ENCODE measurements around the gene DOK7. TPM values are rescaled to one million over a fixed set of nuclear protein-coding genes. Genes with fewer than 3 reads are reported as not detected.

Gene DOK7
- total and polyA plus RNA-seq, 7 experiments from 2014 or later, result not detected

- Histone ChIP-seq H3K4me1 (ENCODE audit: control insufficient read depth in 2 of 2, insufficient read depth in 2 of 2, low read length in 2 of 2) (no peaks in the 10 kb centered on the region), H3K4me3 (ENCODE audit: low read length) (no peak overlapping the region), H3K27ac (ENCODE audit: low read depth, low read length) (no peak overlapping the region), H3K27me3 (ENCODE audit: control insufficient read depth in 2 of 2, insufficient read depth in 2 of 2, low read length in 2 of 2) (no peaks in the 10 kb centered on the region), H3K36me3 (ENCODE audit: control insufficient read depth in 2 of 3, insufficient read depth in 3 of 3, low read length in 3 of 3) (peaks cover 0 to 35% (median 0%) of the 10 kb centered on the region in 3 experiments), H3K9me3 (ENCODE audit: control insufficient read depth in 2 of 3, low read length in 3 of 3) (no peaks in the 10 kb centered on the region)
- peaks cover 4 to 11% (median 5%) of the 10 kb centered on the region in 5 donors for H3K36me3 Mint-ChIP-seq
- no peak for ATAC-seq
- DNase-seq, result no peak
- peaks cover 0 to 7% (median 5%) of the 10 kb centered on the region in 7 donors for H3K4me1 Mint-ChIP-seq
- peaks cover 0 to 5% (median 0%) of the 10 kb centered on the region in 5 donors for H3K27me3 Mint-ChIP-seq
- ChIA-PET CTCF (no interaction called here), POLR2A (no interaction called here)
- H3K4me3 Mint-ChIP-seq, result no peak overlapping the region
- peaks cover 0 to 2% (median 0%) of the 10 kb centered on the region in 11 donors for H3K9me3 Mint-ChIP-seq
- intact Hi-C loops (cut with micrococcal nuclease), result no loop called here
- H3K27ac Mint-ChIP-seq, result no peak overlapping the region
These were observed 37.6 kb downstream of the DOK7 start for GRCh38 chr4:3500634-3501101.

- Histone ChIP-seq H3K36me3 (ENCODE audit: control insufficient read depth in 2 of 3, insufficient read depth in 3 of 3, low read length in 3 of 3) (peaks cover 0 to 40% (median 3%) of the 10 kb centered on the region in 3 experiments), H3K4me3 (ENCODE audit: low read length) (no peak overlapping the region), H3K27me3 (ENCODE audit: control insufficient read depth in 2 of 2, insufficient read depth in 2 of 2, low read length in 2 of 2) (no peaks in the 10 kb centered on the region), H3K4me1 (ENCODE audit: control insufficient read depth in 2 of 2, insufficient read depth in 2 of 2, low read length in 2 of 2) (no peaks in the 10 kb centered on the region), H3K9me3 (ENCODE audit: control insufficient read depth in 2 of 3, low read length in 3 of 3) (no peaks in the 10 kb centered on the region), H3K27ac (ENCODE audit: low read depth, low read length) (no peak overlapping the region)
- ChIA-PET CTCF (no interaction called here), POLR2A (no interaction called here)
- DNase-seq (no peak), ATAC-seq (no peak)
- intact Hi-C loops (cut with micrococcal nuclease), result no loop called here
- peaks cover 0 to 5% (median 0%) of the 10 kb centered on the region in 5 donors for H3K27me3 Mint-ChIP-seq
- H3K4me3 Mint-ChIP-seq, result no peak overlapping the region
- peaks cover 4 to 14% (median 5%) of the 10 kb centered on the region in 5 donors for H3K36me3 Mint-ChIP-seq
- H3K9me3 Mint-ChIP-seq, result peaks cover 0 to 2% (median 0%) of the 10 kb centered on the region in 11 donors
- peak overlapping the region in 2 of 9 donors; percentile 17 to 48 for H3K27ac Mint-ChIP-seq
- peaks cover 0 to 7% (median 5%) of the 10 kb centered on the region in 7 donors for H3K4me1 Mint-ChIP-seq
These were observed 38.2 kb downstream of the DOK7 start for GRCh38 chr4:3501126-3501824.

- Histone ChIP-seq H3K4me1 (ENCODE audit: control insufficient read depth in 2 of 2, insufficient read depth in 2 of 2, low read length in 2 of 2) (no peaks in the 10 kb centered on the region), H3K27ac (ENCODE audit: low read depth, low read length) (no peak overlapping the region), H3K36me3 (ENCODE audit: control insufficient read depth in 2 of 3, insufficient read depth in 3 of 3, low read length in 3 of 3) (peaks cover 0 to 46% (median 3%) of the 10 kb centered on the region in 3 experiments), H3K4me3 (ENCODE audit: low read length) (no peak overlapping the region), H3K27me3 (ENCODE audit: control insufficient read depth in 2 of 2, insufficient read depth in 2 of 2, low read length in 2 of 2) (no peaks in the 10 kb centered on the region), H3K9me3 (ENCODE audit: control insufficient read depth in 2 of 3, low read length in 3 of 3) (no peaks in the 10 kb centered on the region)
- ChIA-PET CTCF (no interaction called here), POLR2A (no interaction called here)
- Mint-ChIP-seq H3K9me3 (peaks cover 0 to under 1% (median 0%) of the 10 kb centered on the region in 11 donors), H3K4me1 (peaks cover 0 to 7% (median 4%) of the 10 kb centered on the region in 7 donors), H3K4me3 (no peak overlapping the region), H3K27ac (peak overlapping the region in 1 of 9 donors; percentile 48), H3K36me3 (peaks cover 4 to 16% (median 5%) of the 10 kb centered on the region in 5 donors), H3K27me3 (peaks cover 0 to 2% (median 0%) of the 10 kb centered on the region in 5 donors)
- intact Hi-C loops (cut with micrococcal nuclease), result no loop called here
- ATAC-seq, result no peak
- DNase-seq, result no peak
These were observed 38.8 kb downstream of the DOK7 start for GRCh38 chr4:3501825-3502425.

GRCh38 chr4:3502941-3503936, 40.1 kb downstream of the DOK7 start:
- no peak for ATAC-seq
- H3K27ac ChIP-seq (ENCODE audit: low read depth, low read length), result no peak overlapping the region
- CTCF ChIA-PET, result no interaction called here

GRCh38 chr4:3505231-3505630, 42.1 kb downstream of the DOK7 start:
- Mint-ChIP-seq H3K4me1 (peaks cover 0 to 14% (median 5%) of the 10 kb centered on the region in 7 donors), H3K27ac (no peak overlapping the region), H3K27me3 (no peaks in the 10 kb centered on the region), H3K4me3 (no peak overlapping the region), H3K9me3 (peaks cover 0 to 2% (median 0%) of the 10 kb centered on the region in 11 donors), H3K36me3 (peaks cover 13 to 41% (median 24%) of the 10 kb centered on the region in 5 donors)
- intact Hi-C loops (cut with micrococcal nuclease), result no loop called here
- no peak overlapping the region for H3K27ac ChIP-seq (ENCODE audit: low read depth, low read length)
- H3K9me3 ChIP-seq (ENCODE audit: control insufficient read depth in 2 of 3, low read length in 3 of 3), result no peaks in the 10 kb centered on the region
- ChIA-PET POLR2A (no interaction called here), CTCF (interaction anchor here (1.1 kb wide), 1 partner anchor 24 kb away, joined by 3 read pairs; no protein-coding TSS in a partner anchor)
- no peak for ATAC-seq
- no peak for DNase-seq
- H3K4me1 ChIP-seq (ENCODE audit: control insufficient read depth in 2 of 2, insufficient read depth in 2 of 2, low read length in 2 of 2), result no peaks in the 10 kb centered on the region
- H3K27me3 ChIP-seq (ENCODE audit: control insufficient read depth in 2 of 2, insufficient read depth in 2 of 2, low read length in 2 of 2), result no peaks in the 10 kb centered on the region
- no peak overlapping the region for H3K4me3 ChIP-seq (ENCODE audit: low read length)
- H3K36me3 ChIP-seq (ENCODE audit: control insufficient read depth in 2 of 3, insufficient read depth in 3 of 3, low read length in 3 of 3), result peaks cover 0 to 67% (median 3%) of the 10 kb centered on the region in 3 experiments

More at GRCh38 chr4:3502941-3503936, 40.1 kb downstream of the DOK7 start:
- H3K4me1 ChIP-seq (ENCODE audit: control insufficient read depth in 2 of 2, insufficient read depth in 2 of 2, low read length in 2 of 2), result no peaks in the 10 kb centered on the region
- H3K27me3 ChIP-seq (ENCODE audit: control insufficient read depth in 2 of 2, insufficient read depth in 2 of 2, low read length in 2 of 2), result no peaks in the 10 kb centered on the region
- Mint-ChIP-seq H3K27me3 (no peaks in the 10 kb centered on the region), H3K36me3 (peaks cover 6 to 27% (median 12%) of the 10 kb centered on the region in 5 donors), H3K9me3 (no peaks in the 10 kb centered on the region), H3K4me3 (no peak overlapping the region), H3K27ac (peak overlapping the region in 2 of 9 donors; percentile 28 to 42), H3K4me1 (peaks cover 0 to 7% (median 5%) of the 10 kb centered on the region in 7 donors)
- H3K36me3 ChIP-seq (ENCODE audit: control insufficient read depth in 2 of 3, insufficient read depth in 3 of 3, low read length in 3 of 3), result peaks cover 0 to 50% (median 3%) of the 10 kb centered on the region in 3 experiments
- H3K4me3 ChIP-seq (ENCODE audit: low read length), result no peak overlapping the region
- H3K9me3 ChIP-seq (ENCODE audit: control insufficient read depth in 2 of 3, low read length in 3 of 3), result no peaks in the 10 kb centered on the region
- intact Hi-C loops (cut with micrococcal nuclease), result no loop called here
- DNase-seq, result no peak
- POLR2A ChIA-PET, result no interaction called here

GRCh38 chr4:3508542-3508941, 45.4 kb downstream of the DOK7 start:
- Mint-ChIP-seq H3K9me3 (peaks cover 0 to 5% (median 0%) of the 10 kb centered on the region in 11 donors), H3K27ac (peak overlapping the region in 1 of 9 donors; percentile 32), H3K36me3 (peaks cover 16 to 66% (median 42%) of the 10 kb centered on the region in 5 donors), H3K4me3 (no peak overlapping the region), H3K4me1 (peaks cover 0 to 12% (median 3%) of the 10 kb centered on the region in 7 donors), H3K27me3 (no peaks in the 10 kb centered on the region)
- Histone ChIP-seq H3K9me3 (ENCODE audit: control insufficient read depth in 2 of 3, low read length in 3 of 3) (no peaks in the 10 kb centered on the region), H3K27me3 (ENCODE audit: control insufficient read depth in 2 of 2, insufficient read depth in 2 of 2, low read length in 2 of 2) (no peaks in the 10 kb centered on the region), H3K4me3 (ENCODE audit: low read length) (no peak overlapping the region), H3K4me1 (ENCODE audit: control insufficient read depth in 2 of 2, insufficient read depth in 2 of 2, low read length in 2 of 2) (no peaks in the 10 kb centered on the region), H3K27ac (ENCODE audit: low read depth, low read length) (no peak overlapping the region), H3K36me3 (ENCODE audit: control insufficient read depth in 2 of 3, insufficient read depth in 3 of 3, low read length in 3 of 3) (peaks cover 0 to 78% (median 6%) of the 10 kb centered on the region in 3 experiments)
- POLR2A ChIA-PET, result no interaction called here
- DNase-seq, result no peak
- CTCF ChIA-PET, result no interaction called here
- intact Hi-C loops (cut with micrococcal nuclease), result no loop called here
- peak; percentile 60 for ATAC-seq
